ENCODE results near the gene TBCE. TPM values are rescaled to one million over a fixed set of nuclear protein-coding genes. Genes with fewer than 3 reads are reported as not detected.

The TBCE gene
- total and polyA plus RNA-seq, 9 of the 15 experiments (the other 6 are each of a cell fraction or from before 2014, with no cell fraction given): 52.6 to 92.1 (median 82.1) TPM

- TF ChIP-seq CTCFL (IDR thresholded peaks at IDR 0.05; ENCODE audit: borderline replicate concordance, insufficient read depth, low read depth, low read length, poor library complexity, severe bottlenecking) (no peak), MBD2 (IDR thresholded peaks at IDR 0.05; ENCODE audit: borderline replicate concordance, low read depth) (peak; percentile 89), SMAD1 (IDR thresholded peaks at IDR 0.05; ENCODE audit: low read depth, low read length, partially characterized antibody) (peak; percentile 90), HBP1 (CRISPR knock-in tag; IDR thresholded peaks at IDR 0.05) (peak; percentile 47; the same call in 1 of the 2 replicates), ZNF511 (CRISPR knock-in tag; IDR thresholded peaks at IDR 0.05) (no peak), NKRF (IDR thresholded peaks at IDR 0.05; ENCODE audit: borderline replicate concordance) (peak; percentile 79), CHD2 (IDR thresholded peaks at IDR 0.05; ENCODE audit: low read depth, low read length) (peak; percentile 91), ESRRA (IDR thresholded peaks at IDR 0.05; ENCODE audit: borderline replicate concordance, low read depth) (peak; percentile 59), PHB2 (IDR thresholded peaks at IDR 0.05; ENCODE audit: low read depth) (no peak), TAF9B (IDR thresholded peaks at IDR 0.05; ENCODE audit: partially characterized antibody) (peak; percentile 94), ZNF212 (CRISPR knock-in tag; IDR thresholded peaks at IDR 0.05) (no peak), FOXO4 (CRISPR knock-in tag; IDR thresholded peaks at IDR 0.05) (no peak), BRF1 (IDR thresholded peaks at IDR 0.05; ENCODE audit: borderline replicate concordance, extremely low read depth, insufficient read length) (no peak), CREBBP (IDR thresholded peaks at IDR 0.05; ENCODE audit: low read depth, low read length) (no peak), CC2D1A (IDR thresholded peaks at IDR 0.05) (peak; percentile 13; the same call in 1 of the 2 replicates), USF2 (CRISPR knock-in tag; IDR thresholded peaks at IDR 0.05) (no peak), ZNF140 (CRISPR knock-in tag; IDR thresholded peaks at IDR 0.05) (no peak), TFAM (CRISPR knock-in tag; conservative IDR thresholded peaks at IDR 0.05) (no peak)
Observed at GRCh38 chr1:235328271-235329138, 38.7 kb upstream of the TBCE start, which contains the start of gene GGPS1 (continued).
